K562 (cell line): Measurements from ENCODE around the gene RGMB. TPM values are rescaled to one million over a fixed set of nuclear protein-coding genes. Genes with fewer than 3 reads are reported as not detected.

Experiments
- polyA plus RNA-seq, 8 experiments: library from polyadenylated mRNA; depleted of rRNA in 4 of 8; stranded (reverse) in 5 of 8; unstranded in 3 of 8; fragments of >200 nt; fragmentation: Nextera tagmentation in 2 of 8; fragmentation: Illumina TruSeq in 1 of 8; extraction: Ambion mirVana in 2 of 8; extraction: Trizol in 1 of 8; gene quantifications; 2 replicates each; pipeline versions ENCODE4 v1.2.1 to v1.2.3, GENCODE V29; 2011 to 2014; ENCODE audit warnings: inconsistent platforms in 1 of 8, missing spikeins in 1 of 8
- total RNA-seq, 7 experiments: library from RNA; depleted of rRNA in 6 of 7; stranded (reverse); fragments of >200 nt in 6 of 7; fragmentation: Illumina TruSeq in 2 of 7; extraction: Trizol in 2 of 7; gene quantifications; 2 replicates each; pipeline versions ENCODE4 v1.2.1 to v1.2.3, GENCODE V29; 2011 to 2021; ENCODE audit warnings: low replicate concordance in 1 of 7

The RGMB gene
- total and polyA plus RNA-seq, 9 of the 15 experiments (the other 6 are each of a cell fraction or from before 2014, with no cell fraction given) = 0.03 to 0.38 TPM; not detected in 7

Other genes with a start within 250 kb of the RGMB start
- gene CHD1, start 155.3 kb downstream of the RGMB start, total RNA-seq (2014; rRNA removed) = 55.6 and 58.7 TPM in 2 replicates
- gene CHD1, start 155.3 kb downstream of the RGMB start, total RNA-seq (2014; rRNA removed; fragmentation: Illumina TruSeq; extraction: Trizol) = 103 and 112 TPM in 2 replicates
- 124 and 133 TPM in 2 replicates for gene CHD1, start 155.3 kb downstream of the RGMB start, total RNA-seq (2015; rRNA removed; fragmentation: Illumina TruSeq; extraction: Trizol)
- 48.8 and 50.3 TPM in 2 replicates for gene CHD1, start 155.3 kb downstream of the RGMB start, total RNA-seq (2021)
- 38.0 and 68.0 TPM in 2 replicates for gene CHD1, start 155.3 kb downstream of the RGMB start, polyA plus RNA-seq (2011; rRNA removed)
- gene CHD1, start 155.3 kb downstream of the RGMB start, polyA plus RNA-seq (2014; fragmentation: Illumina TruSeq; extraction: Trizol) = 56.4 and 90.8 TPM in 2 replicates
- 10 to 100 TPM; 27.3 to 28.6 TPM for gene CHD1, start 155.3 kb downstream of the RGMB start, polyA plus RNA-seq (2014; fragmentation: Nextera tagmentation; extraction: Ambion mirVana)
- 45.3 and 52.6 TPM in 2 replicates for gene CHD1, start 155.3 kb downstream of the RGMB start, polyA plus RNA-seq (2014; rRNA removed)